Ascending aorta (tissue), 2 donors: ENCODE data around the gene ENKD1. TPM values are rescaled to one million over a fixed set of nuclear protein-coding genes. Genes with fewer than 3 reads are reported as not detected.

Source experiments
- DNase-seq, 2 donors: peaks; one replicate each; pipeline ENCODE4 v3.0.0-alpha.2; 2019; ENCODE audit warnings: low spot score in 2 of 2
- H3K27ac ChIP-seq, 2 donors: fragments of 200-600 bp; sonication (generic); one replicate each; pipeline ENCODE4 v1.5.1; 2016 to 2017; ENCODE audit warnings: mild to moderate bottlenecking in 1 of 2
- H3K27me3 ChIP-seq: fragments of 200-600 bp; sonication (generic); one replicate; pipeline ENCODE4 v1.5.1; 2017
- H3K36me3 ChIP-seq, 2 donors: fragments of 200-600 bp; sonication (generic); one replicate each; pipeline ENCODE4 v1.5.1; 2016
- H3K4me1 ChIP-seq, 2 donors: fragments of 200-600 bp; sonication (generic); one replicate each; pipeline ENCODE4 v1.5.1; 2016 to 2017; ENCODE audit warnings: mild to moderate bottlenecking in 1 of 2
- H3K4me3 ChIP-seq, 2 donors: fragments of 200-600 bp; sonication (generic); one replicate each; pipeline ENCODE4 v1.5.1; 2016 to 2017; ENCODE audit warnings: mild to moderate bottlenecking in 1 of 2
- H3K9me3 ChIP-seq, 2 donors: fragments of 200-600 bp; sonication (generic); one replicate each; pipeline ENCODE4 v1.5.1; 2016
- CTCF ChIP-seq, 3 experiments: fragments of 200-600 bp in 2 of 3; fragments of 450-650 bp in 1 of 3; sonication (generic) in 2 of 3; IDR thresholded peaks; one replicate each; pipeline ENCODE4 v1.5.1; 2016 to 2019; ENCODE audit warnings: antibody characterized with exemption in 3 of 3, mild to moderate bottlenecking in 1 of 3, moderate library complexity in 1 of 3
- intact Hi-C: fragments of 100-400 bp; cut with DNase I; formaldehyde crosslinking; loops from one replicate; pipeline ENCODE4 v1.15.1; 2023
- total RNA-seq: library from RNA; depleted of rRNA; stranded (reverse); fragments of >200 nt; gene quantifications from one replicate; pipeline ENCODE4 v1.1.0, GENCODE V29; 2016

The ENKD1 gene
- total RNA-seq, 1 donor from 2014 or later, result 42.5 TPM

GRCh38 chr16:67657751-67658518, 8.6 kb downstream of the ENKD1 start:
- H3K4me3 ChIP-seq, result no peak overlapping the region
- no peaks in the 10 kb centered on the region for H3K9me3 ChIP-seq
- no peak for TF ChIP-seq CTCF (IDR thresholded peaks at IDR 0.05)
- peaks cover 5% of the 10 kb centered on the region for H3K27me3 ChIP-seq
- peaks cover 16 to 22% of the 10 kb centered on the region in 2 donors for H3K4me1 ChIP-seq
- H3K27ac ChIP-seq, result no peak overlapping the region
- H3K36me3 ChIP-seq, result peaks cover 0 to 16% of the 10 kb centered on the region in 2 donors
- intact Hi-C loops, result no loop called here
- DNase-seq, result no peak

GRCh38 chr16:67657017-67657608, 9.4 kb downstream of the ENKD1 start:
- intact Hi-C loops, result no loop called here
- peaks cover 16 to 22% of the 10 kb centered on the region in 2 donors for H3K4me1 ChIP-seq
- no peak overlapping the region for H3K27ac ChIP-seq
- H3K4me3 ChIP-seq, result no peak overlapping the region
- TF ChIP-seq CTCF (IDR thresholded peaks at IDR 0.05), result no peak
- H3K9me3 ChIP-seq, result no peaks in the 10 kb centered on the region
- H3K36me3 ChIP-seq, result peaks cover 0 to 16% of the 10 kb centered on the region in 2 donors
- no peak for DNase-seq
- H3K27me3 ChIP-seq, result peaks cover 5% of the 10 kb centered on the region

GRCh38 chr16:67656344-67657016, 10.1 kb downstream of the ENKD1 start:
- Histone ChIP-seq H3K27me3 (peaks cover 9% of the 10 kb centered on the region), H3K4me3 (no peak overlapping the region), H3K36me3 (peaks cover 0 to 16% of the 10 kb centered on the region in 2 donors), H3K4me1 (peaks cover 15 to 21% of the 10 kb centered on the region in 2 donors), H3K9me3 (no peaks in the 10 kb centered on the region), H3K27ac (no peak overlapping the region)
- intact Hi-C loops, result no loop called here
- no peak for TF ChIP-seq CTCF (IDR thresholded peaks at IDR 0.05)
- no peak for DNase-seq

- H3K27ac ChIP-seq, result no peak overlapping the region
- H3K4me3 ChIP-seq, result no peak overlapping the region
- TF ChIP-seq CTCF (IDR thresholded peaks at IDR 0.05), result no peak
- H3K9me3 ChIP-seq, result no peaks in the 10 kb centered on the region
- intact Hi-C loops, result no loop called here
- DNase-seq, result no peak
- H3K27me3 ChIP-seq, result peaks cover 15% of the 10 kb centered on the region
- H3K36me3 ChIP-seq, result peaks cover 0 to 16% of the 10 kb centered on the region in 2 donors
- peaks cover 11 to 18% of the 10 kb centered on the region in 2 donors for H3K4me1 ChIP-seq
Measured at GRCh38 chr16:67655363-67655762, 11.2 kb downstream of the ENKD1 start.

- Histone ChIP-seq H3K4me3 (no peak overlapping the region), H3K27ac (no peak overlapping the region), H3K36me3 (peaks cover 0 to 16% of the 10 kb centered on the region in 2 donors), H3K4me1 (peaks cover 10 to 17% of the 10 kb centered on the region in 2 donors), H3K27me3 (peaks cover 15% of the 10 kb centered on the region), H3K9me3 (no peaks in the 10 kb centered on the region)
- no peak for DNase-seq
- intact Hi-C loops, result no loop called here
- TF ChIP-seq CTCF (IDR thresholded peaks at IDR 0.05), result no peak
Measured at GRCh38 chr16:67654403-67654911, 12.1 kb downstream of the ENKD1 start.
